Ascending aorta (tissue), 2 donors: ENCODE data around the gene THADA. TPM values are rescaled to one million over a fixed set of nuclear protein-coding genes. Genes with fewer than 3 reads are reported as not detected.
A peak's percentile ranks its signal among the peaks of the same experiment; 100 is the strongest.

Experiments used
- DNase-seq, 2 donors: peaks; one replicate each; pipeline ENCODE4 v3.0.0-alpha.2; 2019; ENCODE audit warnings: low spot score in 2 of 2
- H3K27ac ChIP-seq, 2 donors: fragments of 200-600 bp; sonication (generic); one replicate each; pipeline ENCODE4 v1.5.1; 2016 to 2017; ENCODE audit warnings: mild to moderate bottlenecking in 1 of 2
- H3K27me3 ChIP-seq: fragments of 200-600 bp; sonication (generic); one replicate; pipeline ENCODE4 v1.5.1; 2017
- H3K36me3 ChIP-seq, 2 donors: fragments of 200-600 bp; sonication (generic); one replicate each; pipeline ENCODE4 v1.5.1; 2016
- H3K4me1 ChIP-seq, 2 donors: fragments of 200-600 bp; sonication (generic); one replicate each; pipeline ENCODE4 v1.5.1; 2016 to 2017; ENCODE audit warnings: mild to moderate bottlenecking in 1 of 2
- H3K4me3 ChIP-seq, 2 donors: fragments of 200-600 bp; sonication (generic); one replicate each; pipeline ENCODE4 v1.5.1; 2016 to 2017; ENCODE audit warnings: mild to moderate bottlenecking in 1 of 2
- H3K9me3 ChIP-seq, 2 donors: fragments of 200-600 bp; sonication (generic); one replicate each; pipeline ENCODE4 v1.5.1; 2016
- CTCF ChIP-seq, 3 experiments: fragments of 200-600 bp in 2 of 3; fragments of 450-650 bp in 1 of 3; sonication (generic) in 2 of 3; IDR thresholded peaks; one replicate each; pipeline ENCODE4 v1.5.1; 2016 to 2019; ENCODE audit warnings: antibody characterized with exemption in 3 of 3, mild to moderate bottlenecking in 1 of 3, moderate library complexity in 1 of 3
- intact Hi-C: fragments of 100-400 bp; cut with DNase I; formaldehyde crosslinking; loops from one replicate; pipeline ENCODE4 v1.15.1; 2023
- total RNA-seq: library from RNA; depleted of rRNA; stranded (reverse); fragments of >200 nt; gene quantifications from one replicate; pipeline ENCODE4 v1.1.0, GENCODE V29; 2016

Gene THADA
- total RNA-seq, 1 donor from 2014 or later = 27.4 TPM

DNA sequence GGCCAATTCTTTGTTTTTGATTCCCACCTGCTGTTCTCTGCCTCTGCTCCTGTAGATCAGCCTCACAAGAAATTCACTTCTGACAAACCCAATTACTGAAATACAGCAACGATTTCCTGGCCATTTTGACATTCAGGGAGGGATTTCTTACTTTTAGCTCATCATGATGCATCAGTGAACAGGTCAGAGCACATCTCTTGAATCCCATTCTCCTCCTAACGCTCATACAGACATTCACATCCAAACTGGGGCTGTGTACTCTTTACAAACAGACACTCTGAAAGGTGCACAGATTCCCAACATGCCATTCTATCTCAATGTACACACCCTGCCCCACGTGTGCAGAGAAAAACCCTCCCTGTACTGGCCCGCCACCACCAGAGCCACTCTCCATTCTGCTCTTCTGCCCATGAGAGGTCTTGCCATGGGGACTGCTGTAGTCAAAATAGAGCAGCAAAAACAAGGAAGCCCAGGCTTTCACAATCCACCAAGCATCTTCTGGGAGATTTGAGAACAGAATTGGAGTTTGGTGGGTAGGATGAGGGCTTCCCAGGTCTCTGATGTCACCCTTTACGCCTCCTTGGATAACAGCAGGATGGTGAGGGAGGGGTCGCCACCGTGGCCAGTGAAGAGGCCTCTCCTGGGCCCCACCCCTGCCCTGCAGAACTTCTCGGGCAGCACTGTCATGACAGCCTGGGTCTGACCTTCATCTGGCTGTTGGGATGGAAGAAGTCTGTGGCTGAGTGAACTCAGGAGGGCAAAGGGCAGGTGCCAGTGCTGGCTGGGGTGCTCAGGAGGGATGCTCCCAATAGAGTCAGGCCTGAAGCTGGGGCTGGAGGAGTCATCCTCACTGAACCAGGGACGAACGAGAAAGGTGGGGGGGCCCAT lies 327.5 kb downstream of the THADA start:
- Histone ChIP-seq H3K9me3 (no peaks in the 10 kb centered on the region), H3K4me1 (peaks cover 20 to 46% of the 10 kb centered on the region in 2 donors), H3K4me3 (peak overlapping the region; percentile 7 to 16)

DNA sequence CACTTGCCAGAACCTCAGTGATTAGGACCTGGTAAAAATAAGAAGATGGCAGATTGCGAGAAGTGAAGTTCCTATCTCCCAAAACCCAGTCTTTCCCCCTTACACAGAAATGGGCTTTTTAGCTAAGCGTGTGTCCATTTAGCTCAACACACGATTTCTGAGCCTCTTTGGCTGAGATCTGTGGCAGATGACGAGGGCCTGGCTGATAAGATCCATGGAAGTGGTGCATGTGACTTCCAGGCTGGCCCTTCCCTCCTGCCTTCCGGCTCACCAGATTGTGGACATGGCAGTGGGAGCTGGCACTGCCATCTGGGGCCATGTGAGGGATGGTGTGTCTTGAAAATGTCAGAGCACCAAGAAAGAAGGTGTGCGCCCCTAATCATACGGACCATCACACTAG lies 328.5 kb downstream of the THADA start:
- Histone ChIP-seq H3K4me1 (peaks cover 20 to 44% of the 10 kb centered on the region in 2 donors), H3K9me3 (no peaks in the 10 kb centered on the region), H3K36me3 (no peaks in the 10 kb centered on the region), H3K27me3 (no peaks in the 10 kb centered on the region), H3K27ac (peak overlapping the region; percentile 79 to 90), H3K4me3 (no peak overlapping the region)
- intact Hi-C loops = loop anchor here (5.0 kb wide), 1 partner anchor 35 kb away; no protein-coding TSS in a partner anchor
- no peak for DNase-seq
- TF ChIP-seq CTCF (IDR thresholded peaks at IDR 0.05) = no peak

More for the DNA sequence above, 327.5 kb downstream of the THADA start:
- H3K27me3 ChIP-seq = no peaks in the 10 kb centered on the region
- intact Hi-C loops = loop anchor here (5.0 kb wide), 1 partner anchor 34 kb away; no protein-coding TSS in a partner anchor
- DNase-seq = no peak
- peak overlapping the region; percentile 79 to 90 for H3K27ac ChIP-seq
- no peaks in the 10 kb centered on the region for H3K36me3 ChIP-seq
- TF ChIP-seq CTCF (IDR thresholded peaks at IDR 0.05) = no peak

DNA sequence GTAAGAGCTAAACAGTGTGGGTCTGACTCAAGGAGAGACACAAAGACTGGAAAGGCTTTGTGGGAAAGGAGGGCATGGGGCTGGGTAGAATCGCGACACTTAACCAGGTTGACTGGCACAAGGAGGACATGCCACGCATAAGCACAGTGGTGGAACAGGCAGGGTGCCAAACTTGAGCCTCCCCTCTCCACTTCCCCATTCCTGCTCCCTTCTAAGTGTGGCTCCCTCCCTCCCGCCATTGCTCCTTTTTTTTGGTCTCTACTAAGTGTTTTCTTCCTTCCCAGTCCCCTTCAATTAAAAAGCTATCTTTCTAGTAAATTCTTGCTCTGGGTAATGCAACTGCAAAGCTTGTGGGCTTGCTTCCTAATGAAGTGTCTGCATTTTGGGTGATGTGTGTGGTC lies 329.1 kb downstream of the THADA start:
- Histone ChIP-seq H3K36me3 (no peaks in the 10 kb centered on the region), H3K4me1 (peaks cover 20 to 44% of the 10 kb centered on the region in 2 donors), H3K27ac (peak overlapping the region; percentile 88 to 90), H3K27me3 (no peaks in the 10 kb centered on the region), H3K9me3 (no peaks in the 10 kb centered on the region), H3K4me3 (no peak overlapping the region)
- intact Hi-C loops = loop anchor here (5.0 kb wide), 1 partner anchor 36 kb away; no protein-coding TSS in a partner anchor
- TF ChIP-seq CTCF (IDR thresholded peaks at IDR 0.05) = no peak
- peak in 1 of 2 donors; percentile 31 for DNase-seq

DNA sequence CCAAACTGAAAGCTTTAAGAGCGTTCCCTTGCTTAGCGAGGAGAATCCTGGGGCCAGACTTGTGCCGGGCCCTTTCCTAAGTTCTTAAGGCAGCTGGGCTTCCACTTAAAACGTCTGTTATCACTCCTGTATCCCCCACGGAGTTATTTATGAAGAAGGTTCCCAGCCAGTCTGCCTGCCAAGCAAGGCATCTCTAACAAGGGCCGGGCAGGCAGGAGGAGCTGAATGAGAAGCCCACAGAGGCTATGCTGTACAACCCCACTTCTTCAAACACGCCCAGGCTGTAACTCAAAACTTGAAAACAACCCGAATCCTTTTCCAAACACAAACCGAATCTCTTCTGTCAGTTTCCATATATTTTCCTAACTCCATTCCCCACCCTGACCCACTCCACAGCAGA lies 330.4 kb downstream of the THADA start:
- Histone ChIP-seq H3K36me3 (no peaks in the 10 kb centered on the region), H3K4me1 (peaks cover 20 to 44% of the 10 kb centered on the region in 2 donors), H3K9me3 (no peaks in the 10 kb centered on the region), H3K4me3 (peak overlapping the region in 1 of 2 donors; percentile 43), H3K27me3 (no peaks in the 10 kb centered on the region), H3K27ac (peak overlapping the region; percentile 88 to 90)
- DNase-seq = no peak
- TF ChIP-seq CTCF (IDR thresholded peaks at IDR 0.05) = no peak
- intact Hi-C loops = loop anchor here (5.0 kb wide), 1 partner anchor 37 kb away; no protein-coding TSS in a partner anchor

DNA sequence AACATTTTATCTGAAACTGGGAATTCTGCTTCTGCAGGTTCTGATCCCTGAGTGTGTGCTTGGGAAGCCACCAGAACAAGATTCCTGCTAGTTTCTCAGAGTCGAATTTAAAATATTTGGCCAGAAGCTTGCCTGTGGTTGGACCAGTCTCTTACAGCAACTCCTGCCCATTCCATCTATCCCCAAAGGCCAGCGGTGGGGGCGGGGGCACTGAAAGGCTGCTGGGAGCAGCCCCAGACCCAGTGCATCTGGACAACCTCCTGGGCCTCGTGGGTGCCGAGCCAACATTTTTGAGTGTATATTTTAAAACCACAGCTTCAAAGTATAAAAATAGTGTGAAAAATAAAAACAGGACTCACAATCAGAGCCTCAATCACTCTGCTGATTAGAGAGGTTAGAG lies 330.8 kb downstream of the THADA start:
- H3K4me1 ChIP-seq = peaks cover 17 to 40% of the 10 kb centered on the region in 2 donors
- TF ChIP-seq CTCF (IDR thresholded peaks at IDR 0.05) = no peak
- no peaks in the 10 kb centered on the region for H3K27me3 ChIP-seq
- intact Hi-C loops = loop anchor here (5.0 kb wide), 1 partner anchor 37 kb away; no protein-coding TSS in a partner anchor
- H3K9me3 ChIP-seq = no peaks in the 10 kb centered on the region
- peak overlapping the region in 1 of 2 donors; percentile 43 for H3K4me3 ChIP-seq
- H3K27ac ChIP-seq = peak overlapping the region; percentile 88 to 90
- DNase-seq = peak in 1 of 2 donors; percentile 81
- no peaks in the 10 kb centered on the region for H3K36me3 ChIP-seq
